ENCODE data around the gene UNC5B.

UNC5B gene

GRCh38 chr10:71212318-71213126, at the start of gene UNC5B:
Gene UNC5B (plus strand): TSS chr10:71212570. CDS start chr10:71212986, 416 bp downstream.
- peak; percentile 22 to 61 for DNase-seq (ENCODE audit: low read depth in 2 of 2)

GRCh38 chr10:71173466-71173865, 38.9 kb upstream of the UNC5B start:
- no peak for DNase-seq (ENCODE audit: low read depth in 2 of 2)

GRCh38 chr10:71176661-71177060, 35.7 kb upstream of the UNC5B start:
- no peak for DNase-seq (ENCODE audit: low read depth in 2 of 2)

- no peak for DNase-seq (ENCODE audit: low read depth in 2 of 2)
Observed at GRCh38 chr10:71177651-71178199, 34.6 kb upstream of the UNC5B start.

- DNase-seq (ENCODE audit: low read depth in 2 of 2): no peak
Observed at GRCh38 chr10:71178880-71179279, 33.5 kb upstream of the UNC5B start.

GRCh38 chr10:71179382-71179781, 33.0 kb upstream of the UNC5B start:
- no peak for DNase-seq (ENCODE audit: low read depth in 2 of 2)

GRCh38 chr10:71184421-71184820, 27.9 kb upstream of the UNC5B start:
- no peak for DNase-seq (ENCODE audit: low read depth in 2 of 2)

GRCh38 chr10:71185209-71185608, 27.2 kb upstream of the UNC5B start:
- DNase-seq (ENCODE audit: low read depth in 2 of 2): no peak

- no peak for DNase-seq (ENCODE audit: low read depth in 2 of 2)
Observed at GRCh38 chr10:71187197-71187596, 25.2 kb upstream of the UNC5B start.

GRCh38 chr10:71187600-71187999, 24.8 kb upstream of the UNC5B start:
- no peak for DNase-seq (ENCODE audit: low read depth in 2 of 2)

GRCh38 chr10:71188201-71188600, 24.2 kb upstream of the UNC5B start:
- DNase-seq (ENCODE audit: low read depth in 2 of 2): no peak

GRCh38 chr10:71191019-71191418, 21.4 kb upstream of the UNC5B start:
- no peak for DNase-seq (ENCODE audit: low read depth in 2 of 2)

GRCh38 chr10:71191551-71192076, 20.8 kb upstream of the UNC5B start:
- DNase-seq (ENCODE audit: low read depth in 2 of 2): no peak

- no peak for DNase-seq (ENCODE audit: low read depth in 2 of 2)
Observed at GRCh38 chr10:71193516-71193915, 18.9 kb upstream of the UNC5B start.

- DNase-seq (ENCODE audit: low read depth in 2 of 2): no peak
Observed at GRCh38 chr10:71197955-71198354, 14.4 kb upstream of the UNC5B start.

- no peak for DNase-seq (ENCODE audit: low read depth in 2 of 2)
Observed at GRCh38 chr10:71201849-71202248, 10.5 kb upstream of the UNC5B start.

- DNase-seq (ENCODE audit: low read depth in 2 of 2): no peak
Observed at GRCh38 chr10:71202314-71202713, 10.1 kb upstream of the UNC5B start.

- DNase-seq (ENCODE audit: low read depth in 2 of 2): no peak
Observed at GRCh38 chr10:71203124-71203523, 9.2 kb upstream of the UNC5B start.

- DNase-seq (ENCODE audit: low read depth in 2 of 2): no peak
Observed at GRCh38 chr10:71203716-71204115, 8.7 kb upstream of the UNC5B start.

GRCh38 chr10:71204746-71205145, 7.6 kb upstream of the UNC5B start:
- DNase-seq (ENCODE audit: low read depth in 2 of 2): no peak

GRCh38 chr10:71205468-71205867, 6.9 kb upstream of the UNC5B start:
- no peak for DNase-seq (ENCODE audit: low read depth in 2 of 2)

GRCh38 chr10:71206911-71207310, 5.5 kb upstream of the UNC5B start:
- DNase-seq (ENCODE audit: low read depth in 2 of 2): no peak

- no peak for DNase-seq (ENCODE audit: low read depth in 2 of 2)
Observed at GRCh38 chr10:71207578-71207977, 4.8 kb upstream of the UNC5B start.

Data from stimulated activated CD4-positive, alpha-beta T cell treated with anti-CD3 and anti-CD28 coated beads, Interleukin-1b, Interleukin-23, amount 100 ng/mL, for 4 hours (primary cell).